Measurements from ENCODE around the gene PTGR3.
"Not testable (repeated sequence)": the region's sequence is repeated elsewhere in the genome, so short reads cannot be mapped to it uniquely, and the experiment has no call there.

DNA sequence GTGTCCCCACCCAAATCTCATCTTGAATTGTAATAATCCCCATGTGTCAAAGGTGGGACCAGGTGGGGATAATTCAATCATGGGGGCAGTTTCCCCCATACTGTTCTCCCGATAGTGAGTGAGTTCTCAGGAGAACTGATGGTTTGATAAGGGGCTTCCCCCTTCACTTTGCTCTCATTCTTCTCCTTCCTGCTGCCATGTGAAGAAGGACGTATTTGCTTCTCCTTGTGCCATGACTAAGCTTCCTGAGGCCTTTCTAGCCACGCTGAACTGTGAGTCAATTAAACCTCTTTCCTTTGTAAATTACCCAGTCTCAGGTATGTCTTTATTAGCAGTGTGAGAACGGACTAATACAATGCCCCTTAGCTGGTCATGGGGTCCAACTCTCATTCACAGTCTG lies 21.2 kb downstream of the PTGR3 start:
- not testable (repeated sequence) for TF ChIP-seq CTCF, POLR2A (IDR thresholded peaks at IDR 0.05)
